GM12801 (cell line): ENCODE results near the gene SPAG16.

ENCODE experiments used
- TF ChIP-seq, protein P1 (sequence below): IDR thresholded peaks from one replicate; pipeline ENCODE4 v1.5.1; 2011; ENCODE audit warnings: control low read depth; ENCODE audit not compliant: insufficient read length; ENCODE audit errors: extremely low read depth

SPAG16 gene

DNA sequence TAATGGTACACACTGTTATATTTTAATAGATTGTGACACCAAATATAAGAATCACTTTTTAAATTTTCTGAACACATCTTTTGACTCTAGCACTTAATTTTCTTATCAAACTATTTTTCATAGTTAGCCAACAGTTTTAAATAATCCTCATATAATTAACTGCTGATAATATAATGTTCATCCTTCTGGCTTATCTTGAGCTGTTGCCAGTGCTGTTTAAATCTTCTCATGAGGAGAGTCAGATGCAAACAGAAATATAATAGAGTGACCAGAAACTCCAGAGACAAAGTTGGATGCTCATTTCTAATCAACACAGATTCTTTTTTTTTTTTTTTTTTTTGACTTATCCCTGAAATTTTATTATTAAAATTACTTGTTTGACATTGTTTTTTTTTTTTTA is 282.6 kb downstream of the SPAG16 start:
- TF ChIP-seq, protein P1, sequence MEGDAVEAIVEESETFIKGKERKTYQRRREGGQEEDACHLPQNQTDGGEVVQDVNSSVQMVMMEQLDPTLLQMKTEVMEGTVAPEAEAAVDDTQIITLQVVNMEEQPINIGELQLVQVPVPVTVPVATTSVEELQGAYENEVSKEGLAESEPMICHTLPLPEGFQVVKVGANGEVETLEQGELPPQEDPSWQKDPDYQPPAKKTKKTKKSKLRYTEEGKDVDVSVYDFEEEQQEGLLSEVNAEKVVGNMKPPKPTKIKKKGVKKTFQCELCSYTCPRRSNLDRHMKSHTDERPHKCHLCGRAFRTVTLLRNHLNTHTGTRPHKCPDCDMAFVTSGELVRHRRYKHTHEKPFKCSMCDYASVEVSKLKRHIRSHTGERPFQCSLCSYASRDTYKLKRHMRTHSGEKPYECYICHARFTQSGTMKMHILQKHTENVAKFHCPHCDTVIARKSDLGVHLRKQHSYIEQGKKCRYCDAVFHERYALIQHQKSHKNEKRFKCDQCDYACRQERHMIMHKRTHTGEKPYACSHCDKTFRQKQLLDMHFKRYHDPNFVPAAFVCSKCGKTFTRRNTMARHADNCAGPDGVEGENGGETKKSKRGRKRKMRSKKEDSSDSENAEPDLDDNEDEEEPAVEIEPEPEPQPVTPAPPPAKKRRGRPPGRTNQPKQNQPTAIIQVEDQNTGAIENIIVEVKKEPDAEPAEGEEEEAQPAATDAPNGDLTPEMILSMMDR, result no peak

DNA sequence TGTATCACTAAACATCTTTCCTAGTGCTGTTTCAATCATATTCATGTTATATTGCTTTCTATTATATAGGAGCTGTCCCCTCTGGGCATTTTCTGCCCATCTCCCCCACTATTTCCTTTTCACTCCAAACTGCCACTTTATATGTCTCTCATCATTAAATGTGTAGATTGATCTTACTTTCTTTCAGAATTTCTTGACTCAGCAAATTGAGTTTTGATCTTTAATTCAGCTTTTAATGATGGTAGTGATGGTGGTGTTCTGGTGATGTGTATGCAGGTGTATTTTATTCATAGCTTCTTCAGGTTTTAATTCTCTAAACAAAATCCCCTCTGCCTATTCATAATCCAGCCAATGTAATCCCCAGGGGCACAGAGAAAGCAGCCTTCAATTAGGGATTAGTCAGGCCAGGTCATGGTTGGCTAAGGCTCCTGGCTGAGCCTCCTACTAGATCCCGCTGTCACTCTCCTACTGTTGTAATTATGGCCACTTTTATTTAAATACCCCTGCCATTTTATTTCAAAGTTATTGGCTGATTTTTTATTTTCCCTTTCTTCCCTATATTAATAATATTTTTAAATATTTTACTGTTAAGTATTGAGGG is 325.4 kb downstream of the SPAG16 start:
- TF ChIP-seq, protein P1, result no peak

DNA sequence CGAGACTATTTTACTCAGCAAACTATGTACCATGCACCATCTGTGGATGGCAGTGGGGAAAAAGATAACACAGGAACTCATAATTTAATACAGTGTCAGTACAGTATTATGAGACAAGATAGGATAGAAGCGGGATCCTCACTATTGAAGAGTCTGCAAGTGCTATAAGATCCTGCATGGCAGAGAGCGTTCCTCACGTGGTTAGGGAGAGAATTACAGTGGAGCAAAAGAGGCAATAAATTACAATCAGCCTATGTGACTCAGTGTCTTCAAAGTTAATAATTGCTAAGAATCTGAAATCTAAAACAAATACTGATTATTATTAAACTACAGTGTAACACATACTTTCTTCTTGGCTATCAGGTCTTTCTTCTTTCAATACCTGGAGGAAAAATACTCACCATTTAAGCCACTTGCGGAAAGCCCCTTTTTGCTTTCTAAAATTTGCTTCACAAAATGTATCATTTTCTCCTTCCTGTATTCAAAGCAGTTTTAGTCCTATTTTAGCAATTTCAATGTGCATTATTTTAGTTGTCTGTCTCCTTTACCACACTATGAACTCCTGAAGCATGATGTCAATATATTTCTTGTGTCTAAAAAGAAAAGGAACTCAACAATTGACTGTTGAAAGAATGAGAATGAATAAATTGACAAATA is 342.9 kb downstream of the SPAG16 start:
- TF ChIP-seq, protein P1, result no peak

GRCh38 chr2:213627835-213628460 is 343.7 kb downstream of the SPAG16 start:
- TF ChIP-seq, protein P1, result no peak

DNA sequence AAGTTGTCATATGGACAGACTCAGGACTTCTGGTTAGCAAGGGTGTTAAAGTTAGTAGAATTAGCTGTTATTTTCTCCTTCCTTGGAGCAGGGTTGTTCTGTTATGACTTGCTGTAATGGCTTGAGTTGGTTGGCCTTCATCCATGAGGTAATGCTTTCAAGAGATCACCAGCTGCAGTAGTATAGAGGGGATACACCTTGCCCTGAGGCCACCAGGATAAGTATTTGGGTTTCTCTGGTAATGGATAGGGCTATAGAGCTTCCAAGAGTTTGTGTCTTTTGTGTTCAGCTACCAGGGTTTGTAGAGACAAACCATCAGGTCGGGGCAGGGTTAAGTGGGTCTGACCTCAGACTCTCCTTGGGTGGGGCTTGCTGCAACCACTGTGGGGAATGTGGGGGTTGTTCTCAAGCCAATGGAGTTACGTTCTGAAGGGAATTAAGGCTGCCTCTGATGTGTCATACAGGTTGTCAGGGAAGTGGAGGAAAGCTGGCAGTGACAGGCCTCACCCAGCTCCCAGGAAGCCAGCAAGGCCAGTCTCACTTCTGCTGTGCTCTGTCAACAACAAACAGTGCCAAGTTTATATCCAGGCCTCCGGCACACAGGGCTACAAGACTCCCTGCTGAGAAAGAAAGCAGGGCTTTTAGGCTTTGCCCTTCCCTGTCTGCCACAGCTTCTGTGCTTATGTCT is 356.6 kb downstream of the SPAG16 start:
- TF ChIP-seq, protein P1, result no peak

DNA sequence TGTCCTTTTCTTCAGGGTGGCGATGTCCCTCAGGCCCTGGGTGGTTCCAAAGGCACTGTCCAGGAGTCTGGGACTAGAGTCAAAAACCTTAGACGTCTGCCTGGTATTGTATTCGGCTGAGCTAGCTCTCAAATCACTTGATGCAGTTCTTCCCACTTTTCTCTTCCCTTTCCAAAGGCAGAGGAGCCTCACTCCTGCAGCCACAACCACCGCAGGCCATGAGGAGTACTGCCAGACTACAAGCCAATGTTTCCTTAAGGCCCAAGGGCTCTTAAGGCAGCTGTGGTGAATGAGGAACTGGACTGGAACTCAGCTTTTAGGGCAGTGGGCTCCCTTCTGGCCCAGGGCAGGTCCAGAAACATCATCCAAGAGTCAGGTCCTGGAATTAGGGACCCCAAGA is 360.7 kb downstream of the SPAG16 start:
- TF ChIP-seq, protein P1, result no peak

DNA sequence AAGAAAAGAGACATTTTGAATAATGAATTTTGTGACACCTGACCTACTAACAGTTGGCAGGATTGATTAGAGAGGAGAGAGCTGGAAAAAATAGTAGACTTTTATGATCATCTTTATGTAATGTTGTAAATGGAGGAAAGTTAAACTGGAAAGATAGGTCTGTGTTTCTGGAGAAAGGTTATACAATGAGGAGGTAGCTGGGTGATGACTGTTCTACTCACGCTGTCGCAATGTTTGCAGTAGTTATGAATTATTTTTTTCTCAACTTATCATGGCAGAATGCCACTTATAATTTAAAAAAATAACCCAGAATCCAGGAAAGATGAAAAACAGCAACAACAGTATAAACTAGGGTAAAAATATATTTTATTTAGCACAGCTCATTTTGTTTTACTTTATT is 364.9 kb downstream of the SPAG16 start:
- TF ChIP-seq, protein P1, result no peak
